GM18909 (cell line): ENCODE results near the gene CAMTA1.
"Not testable (repeated sequence)": the region's sequence is repeated elsewhere in the genome, so short reads cannot be mapped to it uniquely, and the experiment has no call there.

Experiments
- ATAC-seq: cut with Tn5 transposase; IDR thresholded peaks from one replicate; pipeline ENCODE4 v1.9.1; 2021; ENCODE audit warnings: mild to moderate bottlenecking; ENCODE audit not compliant: unreplicated experiment, poor library complexity

CAMTA1 gene

DNA sequence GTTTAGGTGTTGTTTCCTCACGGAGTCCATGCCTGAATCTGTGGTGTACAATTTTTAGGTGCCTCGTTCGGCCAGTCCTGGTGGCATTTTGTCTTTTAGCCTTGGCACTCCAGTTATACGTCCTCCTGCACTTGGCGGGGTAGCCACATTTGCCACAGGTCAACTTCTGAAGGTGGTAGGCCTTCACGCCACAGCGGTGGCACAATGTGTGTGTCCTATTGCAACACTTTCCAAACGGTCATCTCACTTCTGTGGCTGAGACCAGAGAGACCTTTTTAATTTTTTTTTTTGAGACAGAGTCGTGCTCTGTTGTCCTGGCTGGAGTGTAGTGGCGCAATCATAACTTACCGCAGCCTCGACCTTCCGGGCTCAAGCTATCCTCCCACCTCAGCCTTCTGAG is 49.1 kb downstream of the CAMTA1 start:
- ATAC-seq, result no peak

DNA sequence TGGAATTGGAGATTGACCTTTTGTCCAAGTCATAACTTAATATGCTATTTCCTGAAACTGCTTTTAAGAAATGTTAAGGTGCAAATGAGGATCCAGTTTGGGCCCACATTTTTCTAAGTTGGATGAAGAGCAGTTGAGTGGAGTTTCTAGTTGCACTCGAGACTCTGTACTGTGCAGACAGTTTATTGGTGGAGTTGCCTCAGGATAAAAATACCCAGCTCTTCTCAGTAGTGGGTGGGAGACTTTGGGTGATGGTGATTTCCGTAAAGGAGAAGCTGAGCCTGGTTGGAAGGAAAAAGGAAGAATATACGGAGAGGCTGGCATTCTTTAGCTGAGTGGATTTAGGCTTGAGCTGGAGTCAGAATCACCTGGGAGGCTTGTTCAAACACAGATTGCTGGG is 49.9 kb downstream of the CAMTA1 start:
- ATAC-seq, result no peak

DNA sequence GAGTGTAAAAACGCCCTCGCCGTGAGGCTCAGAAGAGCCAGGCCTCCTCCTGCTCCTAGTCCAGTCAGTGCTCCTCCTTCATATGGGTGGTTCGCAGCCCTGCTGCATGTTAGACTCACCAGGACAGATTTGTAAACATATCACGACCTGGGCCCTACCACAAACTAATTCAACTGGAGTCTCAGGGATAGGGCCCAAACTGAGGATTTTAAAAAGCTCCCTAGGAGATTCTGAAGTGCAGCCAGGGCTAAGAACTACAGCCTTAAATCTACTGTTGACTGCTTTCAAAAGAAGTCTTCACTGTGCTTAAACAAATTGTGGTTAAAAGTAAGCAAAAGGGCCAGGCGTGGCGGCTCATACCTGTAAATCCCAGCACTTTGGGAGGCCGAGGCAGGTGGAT is 57.0 kb downstream of the CAMTA1 start:
- no peak for ATAC-seq

DNA sequence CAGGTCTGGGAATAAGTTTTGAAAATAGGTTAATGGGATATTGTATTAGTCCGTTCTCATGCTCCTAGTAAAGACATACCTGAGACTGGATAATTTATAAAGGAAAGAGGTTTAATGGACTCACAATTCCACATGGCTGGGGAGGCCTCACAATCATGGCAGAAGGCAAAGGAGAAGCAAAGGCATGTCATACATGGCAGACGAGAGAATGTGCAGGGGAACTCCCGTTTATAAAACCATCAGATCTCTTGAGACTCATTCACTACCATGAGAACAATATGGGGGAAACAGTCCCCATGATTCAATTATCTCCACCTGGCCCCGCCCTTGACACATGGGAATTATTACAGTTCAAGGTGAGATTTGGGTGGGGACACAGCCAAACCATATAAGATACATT is 60.5 kb downstream of the CAMTA1 start:
- not testable (repeated sequence) for ATAC-seq

DNA sequence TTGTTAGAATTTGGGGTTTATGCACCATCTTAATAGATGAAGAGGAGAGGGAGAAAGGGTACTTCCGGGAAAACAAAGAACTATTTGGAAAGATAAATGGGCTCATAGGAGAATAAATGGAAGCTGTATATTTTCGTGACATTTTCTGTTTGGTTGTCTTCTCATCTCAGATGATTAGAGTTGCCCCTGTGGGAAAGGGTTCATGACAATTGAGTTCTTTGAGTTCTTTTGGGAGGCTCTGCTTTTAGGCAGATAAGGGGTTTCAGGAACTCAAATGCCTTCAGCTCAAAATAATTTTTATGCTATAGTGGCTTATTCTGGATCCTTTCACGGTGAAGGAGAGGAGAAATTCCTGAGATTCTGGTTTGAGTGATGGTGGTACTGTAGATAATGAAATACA is 63.6 kb downstream of the CAMTA1 start:
- no peak for ATAC-seq

DNA sequence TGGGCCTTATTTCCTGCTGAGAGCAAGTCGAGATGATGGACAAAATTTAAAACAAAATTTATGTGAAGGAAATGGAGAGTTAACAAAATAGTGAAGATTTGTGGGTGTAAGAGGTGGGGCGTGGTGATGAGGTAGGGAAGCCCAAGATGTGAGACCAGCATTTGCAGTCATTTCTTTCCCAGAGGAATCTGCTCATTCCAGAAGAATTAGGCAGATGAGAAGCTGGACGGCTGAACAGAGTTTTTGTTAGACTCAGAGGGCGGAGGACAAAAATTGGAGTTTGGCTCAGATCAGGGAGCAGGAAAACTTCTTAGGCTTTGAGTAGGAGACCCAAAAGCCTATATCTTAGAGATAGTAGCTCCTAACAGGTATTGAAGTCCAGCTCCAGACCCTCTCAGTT is 65.3 kb downstream of the CAMTA1 start:
- no peak for ATAC-seq

DNA sequence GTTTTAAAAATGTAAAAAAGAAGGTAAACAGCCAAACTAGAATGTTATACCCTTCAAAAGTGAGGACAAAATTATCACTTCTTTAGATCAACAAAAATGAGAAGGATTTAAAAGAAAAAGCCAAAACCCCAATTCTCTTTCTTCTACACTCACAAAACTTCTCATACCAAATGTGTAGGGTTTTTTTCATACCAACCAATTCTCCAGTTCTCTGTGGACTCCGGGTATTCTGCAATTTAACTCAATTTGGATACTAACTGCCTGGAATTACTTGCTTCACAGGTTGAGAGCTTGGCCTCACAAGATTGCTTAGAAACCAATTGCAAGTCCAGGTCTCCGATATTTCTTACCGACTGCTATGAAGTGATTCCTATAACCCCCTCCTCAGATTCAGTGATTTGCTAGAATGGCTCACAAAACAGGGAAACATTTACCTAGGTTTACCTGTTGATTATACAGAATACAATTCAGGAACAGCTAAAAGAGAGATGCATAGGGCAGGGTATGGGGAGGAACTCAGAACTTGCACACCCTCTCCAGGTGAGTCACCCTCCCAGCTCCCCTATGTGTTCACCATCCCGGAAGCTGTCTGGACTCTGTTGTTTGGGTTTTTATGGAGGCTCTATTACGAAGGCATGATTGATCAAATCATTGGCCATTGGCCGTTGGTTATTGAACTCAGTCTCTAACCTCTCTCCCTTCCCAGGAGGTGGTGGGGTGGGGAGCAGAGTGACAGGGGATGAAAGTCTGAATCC is 67.1 kb downstream of the CAMTA1 start:
- no peak for ATAC-seq

DNA sequence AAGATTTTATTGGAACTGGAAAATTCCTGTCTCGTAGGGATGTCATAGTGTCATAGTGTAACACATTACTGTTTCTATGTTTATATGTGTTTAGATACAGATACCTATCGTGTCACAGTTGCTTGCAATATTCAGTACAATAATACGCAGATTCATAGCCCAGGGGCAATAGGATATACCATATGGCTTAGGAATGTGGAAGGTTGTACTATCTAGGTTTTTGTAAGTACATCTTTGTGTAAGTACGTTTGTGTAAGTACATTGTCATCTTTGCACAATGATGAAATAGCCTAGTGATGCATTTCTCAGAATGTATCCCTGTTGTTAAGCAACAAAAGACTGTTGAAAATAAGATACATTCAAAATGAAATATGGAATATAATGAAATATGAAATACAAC is 68.9 kb downstream of the CAMTA1 start:
- no peak for ATAC-seq

DNA sequence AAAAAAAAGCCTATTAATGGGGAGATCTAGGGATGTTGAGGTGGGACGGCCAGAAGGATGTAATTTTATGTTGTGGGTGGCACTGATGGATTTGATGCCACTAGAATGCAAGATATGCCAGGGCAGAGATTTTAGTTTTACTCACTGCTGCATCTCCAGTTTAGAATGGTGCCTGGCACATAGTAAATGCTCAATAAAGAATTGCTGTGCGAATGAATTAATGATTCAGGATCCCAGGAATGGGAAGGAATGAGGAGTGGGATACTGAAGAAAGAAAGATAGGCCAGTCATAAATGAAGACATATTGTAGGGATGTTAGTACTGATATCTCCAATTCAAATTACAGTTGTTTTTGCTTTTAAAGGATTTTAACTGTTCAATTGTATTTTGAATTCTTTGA is 72.6 kb downstream of the CAMTA1 start:
- no peak for ATAC-seq

DNA sequence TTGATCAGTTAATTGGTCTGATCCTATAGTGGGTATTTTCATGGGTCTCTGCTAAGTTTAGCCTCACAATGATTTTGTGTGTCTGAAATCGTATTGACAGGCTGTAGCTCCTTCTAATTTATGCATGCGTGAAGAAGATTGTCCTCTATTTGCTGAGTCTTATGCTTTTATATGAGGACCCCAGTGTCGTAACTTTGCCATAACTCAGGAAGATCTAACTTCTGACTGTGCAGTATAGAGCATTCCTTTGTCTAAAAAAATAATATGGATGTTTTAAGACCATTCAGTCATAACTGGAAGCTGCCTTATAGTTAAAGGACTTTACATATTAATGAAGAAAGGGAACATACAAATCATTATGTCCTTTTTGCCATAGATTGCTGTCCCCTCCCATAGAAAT is 73.3 kb downstream of the CAMTA1 start:
- no peak for ATAC-seq

DNA sequence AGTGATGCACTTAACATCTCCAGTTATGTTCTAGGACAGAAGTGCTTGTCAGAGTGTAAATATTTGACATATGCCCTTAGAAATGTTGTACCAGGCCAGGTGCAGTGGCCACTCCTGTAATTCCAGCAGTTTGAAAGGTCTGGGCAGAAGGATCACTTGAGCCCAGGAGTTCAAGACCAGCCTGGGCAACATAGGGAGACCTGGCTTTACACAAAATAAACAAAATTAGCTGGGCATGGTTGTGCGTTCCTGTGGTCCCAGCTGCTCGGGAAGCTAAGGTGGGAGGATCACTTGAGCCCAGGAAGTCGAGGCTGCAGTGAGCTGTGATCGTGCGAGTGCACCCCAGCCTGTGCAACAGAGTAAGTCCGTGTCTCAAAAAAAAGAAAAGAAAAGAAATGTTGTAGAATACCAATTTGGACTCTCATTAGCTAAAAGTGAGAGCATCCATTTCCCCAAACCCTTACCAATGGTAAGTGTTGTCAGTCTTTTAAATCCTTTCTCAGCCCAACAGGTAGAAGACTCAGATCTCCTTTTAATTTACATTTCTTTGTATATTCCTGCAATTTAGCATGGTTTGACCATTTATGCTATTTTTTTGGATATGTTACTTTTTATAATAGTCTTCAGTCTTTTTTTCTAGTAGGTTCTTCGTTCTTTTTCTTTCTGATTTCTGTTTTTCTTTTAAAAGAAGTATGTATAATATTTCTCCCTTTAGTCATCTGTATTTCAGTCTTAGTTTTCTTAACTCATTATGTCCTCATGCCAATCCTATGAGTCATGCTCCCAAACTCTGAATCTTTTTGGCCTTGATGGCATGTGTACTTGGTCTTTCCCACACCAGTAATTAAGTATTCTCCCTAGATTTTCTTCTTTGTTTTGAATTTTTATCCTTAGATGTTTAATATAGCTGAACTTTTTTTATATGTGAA is 74.4 kb downstream of the CAMTA1 start:
- ATAC-seq, result no peak

DNA sequence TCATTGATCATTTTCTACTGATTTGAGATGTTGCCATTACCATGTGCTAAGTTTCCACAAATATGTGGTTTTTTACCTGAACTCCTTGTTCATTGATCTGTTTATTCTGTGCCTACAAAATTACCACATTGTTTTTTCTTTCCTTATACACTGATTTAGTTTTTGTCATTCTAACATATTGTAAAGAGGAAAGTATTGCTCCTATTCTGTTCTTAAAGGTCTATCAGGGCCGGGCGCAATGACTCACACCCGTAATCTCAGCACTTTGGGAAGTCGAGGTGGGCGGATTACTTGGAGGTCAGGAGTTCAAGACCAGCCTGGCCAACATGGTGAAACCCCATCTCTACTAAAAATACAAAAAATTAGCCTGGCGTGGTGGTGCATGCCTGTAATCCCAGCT is 75.1 kb downstream of the CAMTA1 start:
- no peak for ATAC-seq

DNA sequence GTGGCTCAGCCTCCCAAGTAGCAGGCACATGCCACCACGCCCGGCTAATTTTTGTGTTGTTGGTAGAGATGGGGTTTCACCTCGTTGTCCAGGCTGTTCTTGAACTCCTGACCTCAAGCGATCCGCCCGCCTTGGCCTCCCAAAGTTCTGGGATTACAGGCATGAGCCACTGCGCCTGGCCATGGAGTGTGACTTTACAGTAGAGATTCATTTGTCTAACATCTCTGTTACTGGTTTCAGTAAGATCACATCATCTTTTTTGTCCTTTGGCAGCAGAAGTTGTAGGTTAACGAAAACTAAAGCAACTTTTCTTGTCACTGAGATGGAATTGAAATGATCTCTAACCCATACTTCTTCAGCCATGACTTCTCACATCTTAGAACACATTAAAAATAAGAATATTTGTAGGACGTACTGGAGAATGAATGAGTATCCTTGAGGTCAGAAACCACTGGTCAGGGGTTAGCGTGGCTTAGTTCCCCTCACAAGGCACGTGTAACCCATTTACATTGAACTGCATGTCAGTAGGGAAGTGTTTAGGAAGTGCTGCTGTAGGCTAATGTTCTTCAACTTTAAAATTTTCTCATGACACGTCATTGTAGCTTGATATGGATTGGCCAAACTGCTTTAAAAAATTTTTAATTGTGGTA is 75.9 kb downstream of the CAMTA1 start:
- ATAC-seq, result peak; percentile 51

DNA sequence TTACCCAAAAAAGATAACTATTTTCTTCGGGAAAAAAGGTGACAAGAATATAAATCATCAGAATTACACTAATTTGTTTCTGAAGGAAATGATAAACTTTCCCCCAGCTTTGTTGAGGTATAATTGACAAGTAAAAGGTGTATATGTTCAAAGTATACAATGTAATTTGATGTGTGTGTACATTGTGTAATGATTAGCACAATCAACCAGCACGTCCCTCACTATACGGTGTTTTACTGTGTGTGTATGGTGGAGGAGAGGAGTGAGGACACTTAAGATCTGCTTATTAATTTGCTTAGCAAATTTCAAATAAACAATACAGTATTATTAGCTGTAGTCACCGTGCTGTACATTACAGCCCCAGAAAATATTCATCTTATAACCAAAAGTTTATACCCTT is 77.7 kb downstream of the CAMTA1 start:
- no peak for ATAC-seq

DNA sequence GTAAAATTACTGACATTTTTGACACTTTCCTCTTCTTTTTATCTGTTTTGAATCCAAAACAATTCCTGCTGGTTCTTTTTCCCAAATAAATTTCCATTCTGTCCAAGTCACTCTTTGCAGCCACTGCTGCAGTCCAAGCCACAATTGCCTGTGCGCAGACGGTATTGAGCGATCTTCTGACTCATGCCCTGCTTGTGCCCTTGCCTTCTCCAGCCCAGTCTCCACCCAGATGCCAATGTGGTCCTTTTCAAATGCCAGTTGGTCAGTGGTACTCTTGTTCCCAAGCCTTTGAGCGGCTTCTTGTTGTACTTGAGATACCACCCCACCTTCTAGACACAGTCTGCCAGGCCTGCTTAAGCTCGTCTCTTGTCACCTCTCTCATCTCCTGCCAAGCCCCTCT is 78.9 kb downstream of the CAMTA1 start:
- ATAC-seq, result no peak

DNA sequence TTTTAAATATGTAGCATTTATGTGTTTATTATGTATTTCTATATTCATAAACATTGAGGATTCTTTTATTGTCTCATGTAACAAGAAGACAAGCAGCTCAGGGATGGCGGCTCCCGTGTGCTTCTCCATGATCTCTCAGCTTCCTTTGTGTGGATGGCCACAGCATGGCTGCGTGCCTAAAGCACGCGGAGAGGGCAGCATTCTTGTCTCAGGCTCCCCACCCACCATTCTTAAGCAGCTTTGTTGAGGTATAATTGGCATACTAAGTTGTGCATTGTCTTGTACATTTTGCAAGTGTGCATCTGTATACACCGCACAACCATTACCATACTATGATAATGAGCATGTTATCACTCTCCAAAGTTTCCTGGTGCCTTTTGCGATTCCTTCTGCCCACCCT is 81.6 kb downstream of the CAMTA1 start:
- no peak for ATAC-seq

DNA sequence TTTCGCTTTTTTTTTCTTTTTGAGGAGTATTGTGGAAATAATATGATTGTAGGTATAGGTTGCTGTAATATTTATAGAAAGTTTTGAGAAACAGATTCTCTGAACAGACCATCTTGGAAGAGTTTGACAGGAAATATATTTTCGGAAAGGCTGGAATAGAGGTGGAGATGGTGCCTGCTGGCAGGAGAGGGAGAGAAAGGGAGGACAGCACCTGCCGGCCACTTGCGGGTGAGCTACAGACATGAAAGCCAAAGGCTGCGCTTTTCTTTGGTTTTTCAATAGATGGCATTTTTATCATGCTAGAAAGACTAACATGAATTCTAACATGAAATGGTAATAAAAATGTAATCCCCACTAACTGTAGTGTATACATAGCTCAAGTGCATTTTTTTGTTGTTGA is 82.1 kb downstream of the CAMTA1 start:
- no peak for ATAC-seq

DNA sequence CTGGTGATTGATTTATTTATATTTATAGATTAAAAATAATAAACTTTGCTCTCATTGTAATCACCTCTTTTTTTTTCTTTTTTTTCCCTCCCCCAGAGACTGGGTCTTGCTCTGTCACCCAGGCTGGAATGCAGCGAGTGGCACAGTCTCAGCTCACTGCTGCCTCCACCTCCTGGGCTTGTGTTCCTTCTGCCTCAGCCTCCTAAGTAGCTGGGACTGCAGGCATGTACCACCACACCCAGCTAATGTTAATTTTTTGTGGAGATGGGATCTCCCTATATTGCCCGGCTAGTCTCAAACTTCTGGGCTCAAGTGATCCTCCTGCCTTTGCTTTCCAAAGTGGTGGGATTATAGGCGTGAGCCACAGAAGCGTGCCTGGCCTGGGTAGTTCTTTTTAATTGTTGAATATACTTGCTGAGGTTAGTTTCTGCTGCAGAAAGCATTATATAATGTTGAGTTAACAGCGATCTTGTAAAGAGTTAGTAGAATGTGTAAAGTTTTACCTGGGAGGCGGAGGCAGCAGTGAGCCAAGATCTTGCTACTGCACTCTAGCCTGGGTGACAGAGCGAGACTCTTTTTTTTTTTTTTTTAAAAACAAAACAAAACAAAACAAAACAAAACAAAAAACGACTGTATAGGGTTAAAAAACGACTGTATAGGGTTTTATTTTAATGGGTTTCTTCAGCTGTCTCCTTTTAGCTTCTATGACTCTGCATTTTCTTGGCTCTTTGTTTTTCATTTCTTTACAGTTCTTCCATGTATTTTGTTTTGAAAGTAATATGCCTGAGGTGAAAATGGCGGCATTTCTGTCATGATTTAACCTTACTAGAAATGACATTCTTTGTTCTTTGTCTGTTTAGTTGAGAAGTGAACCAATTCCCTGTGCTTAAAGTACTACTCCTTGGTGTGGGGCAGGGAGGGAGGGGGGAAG is 82.7 kb downstream of the CAMTA1 start:
- ATAC-seq, result no peak

DNA sequence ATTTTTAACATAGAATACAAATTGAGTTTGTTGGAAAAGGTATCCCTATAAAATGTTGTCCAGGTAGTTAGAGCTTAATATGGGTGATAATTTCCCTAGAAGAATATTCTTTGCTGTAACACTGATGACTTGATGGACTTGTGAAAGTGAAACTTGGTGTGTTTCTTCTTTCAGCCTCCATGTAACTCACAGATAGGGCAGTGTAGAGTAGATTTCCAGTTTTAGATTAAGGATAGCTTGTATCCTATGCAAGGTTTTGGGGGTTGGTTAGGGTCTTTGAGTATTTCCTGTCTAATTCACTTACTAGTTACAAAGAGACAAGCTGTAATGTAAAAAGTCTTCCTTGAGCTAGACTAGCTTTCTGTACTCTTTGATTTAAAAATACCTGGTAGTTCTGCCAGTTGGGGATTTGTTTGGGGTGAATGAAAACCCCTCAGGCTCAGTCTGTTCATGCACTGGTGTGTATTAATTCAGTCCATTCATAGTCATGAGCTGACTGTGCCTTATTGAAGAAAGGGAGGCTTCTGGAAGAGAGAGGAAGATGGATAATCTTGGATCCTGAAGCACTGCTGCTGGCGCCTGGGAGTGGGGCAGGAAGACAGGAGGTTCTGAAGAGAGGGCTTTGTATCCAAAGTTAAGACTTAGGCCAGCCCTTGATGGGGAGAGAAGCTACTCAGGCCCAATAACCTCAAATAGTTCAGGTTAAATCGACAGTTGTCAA is 83.6 kb downstream of the CAMTA1 start:
- no peak for ATAC-seq
